HL-60 (cell line): Measurements from ENCODE around the gene CLIC3.

ENCODE experiments used
- DNase-seq, 2 experiments: peaks; one replicate each; pipeline ENCODE4 v3.0.0-alpha.2; 2010 to 2020; ENCODE audit warnings: low read depth in 1 of 2, low spot score in 1 of 2
- H3K27ac ChIP-seq: fragments of 250-450 bp; sonication (Bioruptor Pico); replicated peaks from 2 replicates; pipeline ENCODE4 v1.5.1; 2020; ENCODE audit warnings: mild to moderate bottlenecking, moderate library complexity
- H3K27me3 ChIP-seq: fragments of 250-450 bp; sonication (Bioruptor Pico); 2 replicates; pipeline ENCODE4 v1.5.1; 2021; ENCODE audit warnings: mild to moderate bottlenecking, moderate library complexity; ENCODE audit not compliant: insufficient read depth, poor library complexity, severe bottlenecking
- H3K4me3 ChIP-seq: replicated peaks from 2 replicates; pipeline ENCODE4 v1.5.1; 2011; ENCODE audit warnings: mild to moderate bottlenecking, control low read depth, low read length; ENCODE audit not compliant: insufficient read depth
- CTCF ChIP-seq: IDR thresholded peaks from one replicate; pipeline ENCODE4 v1.5.1; 2011; ENCODE audit warnings: low read length, control low read depth, inconsistent platforms; ENCODE audit not compliant: insufficient read depth
- GABPA ChIP-seq: IDR thresholded peaks from 2 replicates; pipeline ENCODE4 v1.6.1; 2012; ENCODE audit warnings: low read depth
- POLR2AphosphoS5 ChIP-seq: IDR thresholded peaks from 2 replicates; pipeline ENCODE4 v1.6.1; 2012; ENCODE audit warnings: low read depth
- REST ChIP-seq: IDR thresholded peaks from 2 replicates; pipeline ENCODE4 v1.6.1; 2012; ENCODE audit warnings: low read depth; ENCODE audit not compliant: insufficient replicate concordance
- SPI1 ChIP-seq: IDR thresholded peaks from 2 replicates; pipeline ENCODE4 v1.6.1; 2012; ENCODE audit warnings: low read depth, mild to moderate bottlenecking, borderline replicate concordance

CLIC3 gene

GRCh38 chr9:136947028-136947891 lies 49.1 kb downstream of the CLIC3 start:
- H3K4me3 ChIP-seq: no peak overlapping the region
- no peak for DNase-seq
- H3K27ac ChIP-seq: no peak overlapping the region
- no peak for TF ChIP-seq SPI1
- no peak for TF ChIP-seq POLR2AphosphoS5
- H3K27me3 ChIP-seq: no peaks in the 10 kb centered on the region

GRCh38 chr9:136946228-136947027 lies 49.9 kb downstream of the CLIC3 start:
- Histone ChIP-seq H3K27ac (no peak overlapping the region), H3K27me3 (no peaks in the 10 kb centered on the region), H3K4me3 (no peak overlapping the region)
- DNase-seq: no peak
- TF ChIP-seq POLR2AphosphoS5: no peak
- no peak for TF ChIP-seq CTCF
- no peak for TF ChIP-seq REST
- no peak for TF ChIP-seq GABPA
- no peak for TF ChIP-seq SPI1

GRCh38 chr9:136945333-136946227 lies 50.8 kb downstream of the CLIC3 start:
- H3K27ac ChIP-seq: no peak overlapping the region
- TF ChIP-seq SPI1 (no peak), POLR2AphosphoS5 (no peak), GABPA (no peak), CTCF (no peak), REST (no peak)
- H3K4me3 ChIP-seq: no peak overlapping the region
- no peaks in the 10 kb centered on the region for H3K27me3 ChIP-seq
- no peak for DNase-seq
